SK-N-SH treated with all-trans-retinoic acid at 6 μM for 48 hours (cell line): ENCODE data around the gene CDK14.

ENCODE experiments used
- ARNTL ChIP-seq: fragments of 450-650 bp; formaldehyde crosslinking; IDR thresholded peaks from 2 replicates; pipeline ENCODE4 v1.5.0; 2020; ENCODE audit warnings: low read depth, mild to moderate bottlenecking, moderate library complexity, borderline replicate concordance
- POU6F1 ChIP-seq: fragments of 250-450 bp; sonication (Bioruptor Pico); IDR thresholded peaks from 2 replicates; pipeline ENCODE4 v1.8.0; 2021; ENCODE audit warnings: low read depth, mild to moderate bottlenecking, moderate library complexity, borderline replicate concordance
- TCF4 ChIP-seq: fragments of 250-450 bp; sonication (Bioruptor Pico); IDR thresholded peaks from 2 replicates; pipeline ENCODE4 v1.8.0; 2021; ENCODE audit warnings: mild to moderate bottlenecking, moderate library complexity, borderline replicate concordance
- TOX ChIP-seq: fragments of 250-450 bp; sonication (Bioruptor Pico); IDR thresholded peaks from 2 replicates; pipeline ENCODE4 v1.8.0; 2021; ENCODE audit warnings: mild to moderate bottlenecking, moderate library complexity, borderline replicate concordance
- ZFP30 ChIP-seq: fragments of 450-650 bp; formaldehyde crosslinking; IDR thresholded peaks from 2 replicates; pipeline ENCODE4 v1.5.0; 2022; ENCODE audit warnings: mild to moderate bottlenecking, moderate library complexity

GRCh38 chr7:90595342-90595800, 750 bp upstream of the CDK14 start:
- no peak for TF ChIP-seq POU6F1
- no peak for TF ChIP-seq TOX (CRISPR knock-in tag)
- TF ChIP-seq TCF4: no peak
- TF ChIP-seq ZFP30: no peak
- TF ChIP-seq ARNTL (CRISPR knock-in tag): no peak
